Activated CD4-positive, alpha-beta T cell treated with anti-CD3 and anti-CD28 coated beads, Interleukin-2, amount 50 U/mL, for 24 hours (primary cell): ENCODE data around the gene SYNE1.

ENCODE experiments used
- DNase-seq, 2 donors: peaks; one replicate each; pipeline ENCODE4 v3.0.0-alpha.2; 2020; ENCODE audit warnings: low read depth in 1 of 2, low spot score in 1 of 2

The SYNE1 gene

GRCh38 chr6:152241013-152241766 is 396.0 kb downstream of the SYNE1 start:
- DNase-seq = no peak

- DNase-seq = no peak
Measured at GRCh38 chr6:152240436-152240835, 396.7 kb downstream of the SYNE1 start.

- no peak for DNase-seq
Measured at GRCh38 chr6:152236370-152237097, 400.6 kb downstream of the SYNE1 start.

GRCh38 chr6:152233547-152234320 is 403.4 kb downstream of the SYNE1 start:
- DNase-seq = peak in 1 of 2 donors; percentile 42

GRCh38 chr6:152232501-152233151 is 404.5 kb downstream of the SYNE1 start:
- DNase-seq = no peak

- DNase-seq = no peak
Measured at GRCh38 chr6:152229330-152229729, 407.8 kb downstream of the SYNE1 start.

GRCh38 chr6:152226119-152226518 is 411.0 kb downstream of the SYNE1 start:
- no peak for DNase-seq

- no peak for DNase-seq
Measured at GRCh38 chr6:152225241-152225934, 411.8 kb downstream of the SYNE1 start.

GRCh38 chr6:152223636-152224035 is 413.5 kb downstream of the SYNE1 start:
- no peak for DNase-seq

GRCh38 chr6:152221806-152222628 is 415.1 kb downstream of the SYNE1 start:
- no peak for DNase-seq

- DNase-seq = no peak
Measured at GRCh38 chr6:152220786-152221185, 416.4 kb downstream of the SYNE1 start.

- no peak for DNase-seq
Measured at GRCh38 chr6:152218887-152219286, 418.3 kb downstream of the SYNE1 start.

GRCh38 chr6:152212437-152212836 is 424.7 kb downstream of the SYNE1 start:
- no peak for DNase-seq

- DNase-seq = no peak
Measured at GRCh38 chr6:152209211-152209610, 428.0 kb downstream of the SYNE1 start.

GRCh38 chr6:152207915-152208714 is 429.0 kb downstream of the SYNE1 start:
- DNase-seq = no peak

GRCh38 chr6:152206072-152206818 is 430.9 kb downstream of the SYNE1 start:
- peak in 1 of 2 donors; percentile 20 for DNase-seq

GRCh38 chr6:152204591-152204990 is 432.6 kb downstream of the SYNE1 start:
- DNase-seq = no peak

- no peak for DNase-seq
Measured at GRCh38 chr6:152201120-152201519, 436.0 kb downstream of the SYNE1 start.
